Fibroblast of skin of left quadriceps (primary cell): ENCODE data around the gene MMEL1.
"Not testable (repeated sequence)": the region's sequence is repeated elsewhere in the genome, so short reads cannot be mapped to it uniquely, and the experiment has no call there.

Experiments used
- DNase-seq, 2 experiments: peaks; one replicate each; pipeline ENCODE4 v3.0.0-alpha.2; 2013; ENCODE audit warnings: low read depth in 2 of 2

The MMEL1 gene, protein sequence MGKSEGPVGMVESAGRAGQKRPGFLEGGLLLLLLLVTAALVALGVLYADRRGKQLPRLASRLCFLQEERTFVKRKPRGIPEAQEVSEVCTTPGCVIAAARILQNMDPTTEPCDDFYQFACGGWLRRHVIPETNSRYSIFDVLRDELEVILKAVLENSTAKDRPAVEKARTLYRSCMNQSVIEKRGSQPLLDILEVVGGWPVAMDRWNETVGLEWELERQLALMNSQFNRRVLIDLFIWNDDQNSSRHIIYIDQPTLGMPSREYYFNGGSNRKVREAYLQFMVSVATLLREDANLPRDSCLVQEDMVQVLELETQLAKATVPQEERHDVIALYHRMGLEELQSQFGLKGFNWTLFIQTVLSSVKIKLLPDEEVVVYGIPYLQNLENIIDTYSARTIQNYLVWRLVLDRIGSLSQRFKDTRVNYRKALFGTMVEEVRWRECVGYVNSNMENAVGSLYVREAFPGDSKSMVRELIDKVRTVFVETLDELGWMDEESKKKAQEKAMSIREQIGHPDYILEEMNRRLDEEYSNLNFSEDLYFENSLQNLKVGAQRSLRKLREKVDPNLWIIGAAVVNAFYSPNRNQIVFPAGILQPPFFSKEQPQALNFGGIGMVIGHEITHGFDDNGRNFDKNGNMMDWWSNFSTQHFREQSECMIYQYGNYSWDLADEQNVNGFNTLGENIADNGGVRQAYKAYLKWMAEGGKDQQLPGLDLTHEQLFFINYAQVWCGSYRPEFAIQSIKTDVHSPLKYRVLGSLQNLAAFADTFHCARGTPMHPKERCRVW

DNA sequence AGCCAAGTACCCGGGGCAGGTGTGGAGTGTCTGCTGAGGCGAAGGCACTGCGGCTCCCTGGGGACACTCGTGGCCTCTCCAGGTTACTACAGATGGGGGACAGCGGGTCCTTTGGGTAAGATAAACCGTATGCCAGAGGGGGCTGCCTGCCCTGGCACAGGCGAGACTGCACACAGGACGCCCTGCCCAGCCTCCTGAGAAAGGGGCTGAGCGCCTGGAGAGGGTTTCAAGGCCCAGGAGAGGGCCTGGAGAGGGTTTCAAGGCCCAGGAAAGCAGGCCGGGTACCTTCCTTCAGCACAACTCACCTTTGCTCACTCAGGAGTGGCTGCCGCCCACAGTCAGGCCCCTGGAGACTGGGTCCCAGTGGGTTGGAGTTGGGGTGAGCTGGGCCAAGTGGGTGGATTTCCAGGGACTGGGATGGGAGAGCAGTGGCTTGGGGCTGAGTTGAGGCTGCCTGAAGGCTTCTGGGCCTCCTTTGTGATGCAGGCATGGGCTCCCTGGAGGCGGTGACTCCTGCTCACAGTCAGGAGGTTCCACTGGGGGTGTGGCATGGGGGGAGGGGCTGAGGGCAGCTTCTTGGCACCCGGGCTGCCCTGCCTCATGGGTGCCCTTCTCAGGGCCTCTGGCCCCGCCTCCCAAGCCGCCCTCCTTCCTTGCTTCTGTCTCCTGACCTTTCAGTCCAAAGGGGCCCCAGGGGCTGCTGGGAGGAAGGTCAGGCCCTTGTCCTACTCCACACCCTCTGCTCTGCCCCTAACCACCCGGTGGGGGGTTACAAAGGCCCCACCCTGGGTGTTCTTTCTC lies at the start of gene MMEL1:
Gene MMEL1 (minus strand): TSS at position 456 of the 801 bp plus-strand sequence. CDS start 3,532 bp downstream, outside the sequence.
- DNase-seq = no peak

DNA sequence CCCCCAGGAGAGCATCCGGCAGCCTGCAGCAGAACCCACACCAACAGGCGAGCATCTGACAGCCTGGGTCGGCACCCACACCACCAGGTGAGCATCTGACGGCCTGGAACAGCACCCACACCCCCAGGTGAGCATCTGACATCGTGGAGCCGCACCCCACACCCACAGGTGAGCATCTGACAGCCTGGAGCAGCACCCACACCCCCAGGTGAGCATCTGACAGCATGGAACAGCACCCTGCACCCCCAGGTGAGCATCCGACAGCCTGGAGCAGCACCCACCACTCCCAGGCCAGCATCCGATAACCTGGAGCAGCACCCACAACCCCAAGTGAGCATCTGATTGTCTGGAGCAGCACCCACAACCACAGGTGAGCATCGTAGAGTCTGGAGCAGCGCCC lies 43.9 kb upstream of the MMEL1 start:
- not testable (repeated sequence) for DNase-seq

DNA sequence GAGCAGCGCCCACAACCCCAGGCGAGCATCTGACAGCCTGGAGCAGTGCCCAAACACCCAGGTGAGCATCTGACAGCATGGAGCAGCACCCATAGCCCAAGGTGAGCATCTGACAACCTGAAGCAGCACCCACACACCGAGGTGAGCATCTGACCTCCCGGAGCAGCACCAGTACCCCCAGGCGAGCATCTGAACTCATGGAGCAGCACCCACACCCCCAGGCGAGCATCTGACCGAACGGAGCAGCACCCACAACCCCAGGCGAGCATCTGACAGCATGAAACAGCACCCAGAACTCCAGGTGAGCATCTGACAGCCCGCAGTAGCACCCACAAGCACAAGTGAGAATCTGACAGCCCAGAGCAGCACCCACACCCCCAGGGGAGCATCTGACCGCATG lies 38.8 kb upstream of the MMEL1 start:
- not testable (repeated sequence) for DNase-seq

DNA sequence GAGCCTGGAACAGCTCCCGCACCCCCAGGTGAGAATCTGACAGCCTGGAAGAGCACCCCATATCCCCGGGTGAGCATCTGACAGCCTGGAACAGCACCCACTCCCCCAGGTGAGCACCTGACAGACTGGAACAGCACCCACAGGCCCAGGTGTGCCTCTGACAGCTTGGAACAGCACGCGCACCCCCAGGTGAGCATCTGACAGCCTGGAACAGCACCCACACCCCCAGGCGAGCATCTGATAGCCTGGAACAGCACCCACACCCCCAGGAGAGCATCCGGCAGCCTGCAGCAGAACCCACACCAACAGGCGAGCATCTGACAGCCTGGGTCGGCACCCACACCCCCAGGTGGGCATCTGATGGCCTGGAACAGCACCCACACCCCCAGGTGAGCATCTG lies 27.0 kb upstream of the MMEL1 start:
- not testable (repeated sequence) for DNase-seq

DNA sequence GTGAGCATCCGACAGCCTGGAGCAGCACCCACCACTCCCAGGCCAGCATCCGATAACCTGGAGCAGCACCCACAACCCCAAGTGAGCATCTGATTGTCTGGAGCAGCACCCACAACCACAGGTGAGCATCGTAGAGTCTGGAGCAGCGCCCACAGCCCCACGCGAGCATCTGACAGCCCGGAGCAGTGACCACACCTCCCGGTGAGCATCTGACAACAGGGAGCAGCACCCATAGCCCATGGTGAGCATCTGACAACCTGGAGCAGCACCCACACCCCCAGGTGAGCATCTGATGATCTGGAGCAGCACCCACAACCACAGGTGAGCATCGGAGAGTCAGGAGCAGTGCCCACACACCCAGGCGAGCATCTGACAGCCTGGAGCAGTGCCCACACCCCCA lies 25.1 kb upstream of the MMEL1 start:
- not testable (repeated sequence) for DNase-seq

DNA sequence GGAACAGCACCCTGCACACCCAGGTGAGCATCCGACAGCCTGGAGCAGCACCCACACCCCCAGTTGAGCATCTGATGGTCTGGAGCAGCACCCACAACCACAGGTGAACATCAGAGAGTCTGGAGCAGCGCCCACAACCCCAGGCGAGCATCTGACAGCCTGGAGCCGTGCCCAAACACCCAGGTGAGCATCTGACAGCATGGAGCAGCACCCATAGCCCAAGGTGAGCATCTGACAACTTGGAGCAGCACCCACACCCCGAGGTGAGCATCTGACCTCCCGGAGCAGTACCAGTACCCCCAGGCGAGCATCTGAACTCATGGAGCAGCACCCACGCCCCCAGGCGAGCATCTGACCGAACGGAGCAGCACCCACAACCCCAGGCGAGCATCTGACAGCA lies 24.3 kb upstream of the MMEL1 start:
- not testable (repeated sequence) for DNase-seq

DNA sequence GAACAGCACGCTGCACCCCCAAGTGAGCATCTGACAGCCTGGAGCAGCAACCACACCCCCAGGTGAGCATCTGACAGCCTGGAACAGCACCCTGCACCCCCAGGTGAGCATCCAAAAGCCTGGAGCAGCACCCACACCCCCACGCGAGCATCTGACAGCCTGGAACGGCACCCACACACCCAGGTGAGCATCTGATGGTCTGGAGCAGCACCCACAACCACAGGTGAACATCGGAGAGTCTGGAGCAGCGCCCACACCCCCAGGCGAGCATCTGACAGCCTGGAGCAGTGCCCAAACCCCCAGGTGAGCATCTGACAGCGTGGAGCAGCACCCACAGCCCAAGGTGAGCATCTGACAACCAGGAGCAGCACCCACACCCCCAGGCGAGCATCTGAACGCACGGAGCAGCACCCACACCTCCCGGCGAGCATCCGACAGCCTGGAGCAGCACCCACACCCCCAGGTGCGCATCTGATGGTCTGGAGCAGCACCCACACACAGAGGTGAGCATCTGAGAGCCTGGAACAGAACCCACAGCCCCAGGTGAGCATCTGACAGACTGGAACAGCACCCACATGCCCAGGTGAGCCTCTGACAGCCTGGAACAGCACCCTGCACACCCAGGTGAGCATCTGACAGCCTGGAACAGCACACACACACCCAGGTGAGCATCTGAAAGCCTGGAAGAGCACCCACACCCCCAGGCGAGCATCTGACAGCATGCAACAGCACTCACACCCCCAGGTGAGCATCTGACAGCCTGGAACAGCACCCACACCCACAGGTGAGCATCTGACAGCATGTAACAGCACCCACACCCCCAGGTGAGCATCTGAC lies 23.0 kb upstream of the MMEL1 start:
- not testable (repeated sequence) for DNase-seq

DNA sequence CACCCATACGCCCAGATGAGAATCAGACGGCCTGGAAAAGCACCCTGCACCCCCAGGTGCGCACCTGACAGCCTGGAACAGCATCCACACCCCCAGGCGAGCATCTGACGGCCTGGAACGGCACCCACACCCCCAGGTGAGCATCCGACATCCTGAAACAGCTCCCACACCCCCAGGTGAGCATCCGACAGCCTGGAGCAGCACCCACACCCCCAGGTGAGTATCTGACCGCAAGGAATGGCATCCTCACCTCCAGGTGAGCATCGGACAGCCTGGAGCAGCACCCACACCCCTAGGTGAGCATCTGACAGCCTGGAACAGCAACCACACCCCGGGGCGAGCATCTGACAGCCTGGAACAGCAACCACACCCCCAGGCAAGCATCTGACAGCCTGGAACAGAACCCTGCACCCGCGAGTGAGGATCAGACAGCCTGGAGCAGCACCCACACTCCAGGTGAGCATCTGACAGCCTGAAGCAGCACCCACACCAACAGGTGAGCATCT lies 21.7 kb upstream of the MMEL1 start:
- DNase-seq = not testable (repeated sequence)

DNA sequence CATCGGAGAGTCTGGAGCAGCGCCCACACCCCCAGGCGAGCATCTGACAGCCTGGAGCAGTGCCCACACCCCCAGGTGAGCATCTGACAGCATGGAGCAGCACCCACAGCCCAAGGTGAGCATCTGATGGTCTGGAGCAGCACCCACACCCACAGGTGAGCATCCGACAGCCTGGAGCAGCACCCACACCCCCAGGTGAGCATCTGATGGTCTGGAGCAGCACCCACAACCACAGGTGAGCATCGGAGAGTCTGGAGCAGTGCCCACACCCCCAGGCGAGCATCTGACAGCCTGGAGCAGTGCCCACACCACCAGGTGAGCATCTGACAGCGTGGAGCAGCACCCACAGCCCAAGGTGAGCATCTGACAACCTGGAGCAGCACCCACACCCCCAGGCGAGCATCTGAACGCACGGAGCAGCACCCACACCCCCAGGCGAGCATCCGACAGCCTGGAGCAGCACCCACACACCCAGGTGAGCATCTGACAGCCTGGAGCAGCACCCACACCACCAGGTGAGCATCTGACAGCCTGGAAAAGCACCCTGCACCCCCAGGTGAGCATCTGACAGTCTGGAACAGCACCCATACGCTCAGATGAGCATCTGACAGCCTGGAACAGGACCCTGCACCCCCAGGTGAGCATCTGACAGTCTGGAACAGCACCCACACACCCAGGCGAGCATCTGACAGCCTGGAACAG lies 21.1 kb upstream of the MMEL1 start:
- DNase-seq = not testable (repeated sequence)

DNA sequence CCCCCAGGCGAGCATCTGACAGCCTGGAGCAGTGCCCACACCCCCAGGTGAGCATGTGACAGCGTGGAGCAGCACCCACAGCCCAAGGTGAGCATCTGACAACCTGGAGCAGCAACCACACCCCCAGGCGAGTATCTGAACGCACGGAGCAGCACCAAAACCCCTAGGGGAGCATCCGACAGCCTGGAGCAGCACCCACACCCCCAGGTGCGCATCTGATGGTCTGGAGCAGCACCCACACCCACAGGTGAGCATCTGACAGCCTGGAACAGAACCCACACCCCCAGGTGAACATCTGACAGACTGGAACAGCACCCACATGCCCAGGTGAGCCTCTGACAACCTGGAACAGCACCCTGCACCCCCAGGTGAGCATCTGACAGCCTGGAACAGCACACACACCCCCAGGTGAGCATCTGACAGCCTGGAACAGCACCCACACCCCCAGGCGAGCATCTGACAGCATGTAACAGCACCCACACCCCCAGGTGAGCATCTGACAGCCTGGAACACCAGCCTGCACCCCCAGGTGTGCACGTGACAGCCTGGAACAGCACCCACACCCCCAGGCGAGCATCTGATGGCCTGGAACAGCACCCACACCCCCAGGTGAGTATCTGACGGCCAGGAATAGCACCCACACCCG lies 20.2 kb upstream of the MMEL1 start:
- not testable (repeated sequence) for DNase-seq

DNA sequence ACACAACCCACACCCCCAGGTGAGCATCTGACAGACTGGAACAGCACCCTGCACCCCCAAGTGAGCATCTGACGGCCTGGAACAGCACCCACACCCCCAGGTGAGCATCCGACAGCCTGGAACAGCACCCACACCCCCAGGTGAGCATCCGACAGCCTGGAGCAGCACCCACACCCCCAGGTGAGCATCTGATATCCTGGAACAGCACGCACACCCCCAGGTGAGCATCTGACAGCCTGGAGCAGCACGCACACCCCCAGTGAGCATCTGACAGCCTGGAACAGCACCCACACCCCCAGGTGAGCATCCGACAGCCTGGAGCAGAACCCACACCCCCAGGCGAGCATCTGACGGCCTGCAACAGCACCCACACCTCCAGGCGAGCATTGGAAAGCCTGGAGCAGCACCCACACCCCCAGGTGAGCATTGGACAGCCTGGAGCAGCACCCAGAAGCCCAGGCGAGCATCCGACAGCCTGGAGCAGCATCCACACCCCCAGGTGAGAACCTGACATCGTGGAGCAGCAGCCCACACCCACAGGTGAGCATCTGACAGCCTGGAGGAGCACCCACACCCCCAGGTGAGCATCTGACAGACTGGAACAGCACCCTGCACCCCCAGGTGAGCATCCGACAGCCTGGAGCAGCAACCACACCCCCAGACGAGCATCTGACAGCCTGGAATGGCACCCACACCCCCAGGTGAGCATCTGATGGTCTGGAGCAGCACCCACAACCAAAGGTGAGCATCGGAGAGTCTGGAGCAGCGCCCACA lies 19.5 kb upstream of the MMEL1 start:
- not testable (repeated sequence) for DNase-seq

DNA sequence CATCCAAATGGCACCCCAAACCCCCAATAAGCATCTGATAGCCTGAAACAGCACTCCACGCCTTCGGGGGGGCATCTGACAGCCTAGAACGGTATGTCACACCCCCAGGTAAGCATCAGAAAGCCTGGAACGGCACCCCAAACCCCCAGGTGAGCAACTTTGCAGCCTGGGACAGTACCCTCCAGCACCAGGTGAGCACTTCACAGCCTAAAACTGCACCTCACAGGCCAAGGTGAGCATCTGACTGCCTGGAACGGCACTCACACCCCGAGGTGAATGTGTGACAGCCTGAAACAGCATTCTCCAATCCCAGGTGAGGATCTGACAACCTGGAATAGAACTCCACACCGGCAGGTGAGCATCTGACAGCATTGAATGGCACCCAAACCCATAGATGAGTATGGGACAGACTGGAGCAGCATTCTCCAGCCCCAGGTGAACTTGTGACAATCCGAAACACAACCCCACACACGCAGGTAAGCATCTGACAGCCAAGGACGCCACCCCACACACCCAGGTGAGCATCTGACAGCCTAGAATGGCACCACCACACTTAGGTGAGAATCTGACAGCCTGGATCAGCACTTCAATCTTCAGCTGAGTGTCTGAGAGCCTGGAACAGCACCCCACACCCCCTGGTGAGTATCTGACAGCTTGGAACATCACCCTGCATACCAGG lies 18.3 kb upstream of the MMEL1 start:
- no peak for DNase-seq

DNA sequence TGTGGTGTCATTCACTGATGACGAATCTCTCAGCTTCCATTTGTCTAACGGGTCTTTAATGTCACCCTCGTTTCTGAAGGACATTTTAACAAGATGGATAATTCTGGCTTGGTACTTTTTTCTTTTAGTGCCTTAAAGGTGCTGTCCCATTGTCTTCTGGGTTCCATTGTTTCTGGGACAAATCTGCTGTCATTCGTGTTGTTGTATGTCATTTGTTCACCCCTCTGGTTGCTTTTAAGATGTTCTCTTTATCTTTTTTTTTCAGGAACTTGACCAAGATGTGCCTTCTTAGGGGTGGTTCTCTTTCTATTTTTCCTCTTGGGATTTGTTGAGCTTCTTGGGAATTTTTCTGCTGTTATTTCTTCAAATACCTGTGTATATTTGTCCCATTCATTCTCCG lies 14.0 kb upstream of the MMEL1 start:
- DNase-seq = no peak

DNA sequence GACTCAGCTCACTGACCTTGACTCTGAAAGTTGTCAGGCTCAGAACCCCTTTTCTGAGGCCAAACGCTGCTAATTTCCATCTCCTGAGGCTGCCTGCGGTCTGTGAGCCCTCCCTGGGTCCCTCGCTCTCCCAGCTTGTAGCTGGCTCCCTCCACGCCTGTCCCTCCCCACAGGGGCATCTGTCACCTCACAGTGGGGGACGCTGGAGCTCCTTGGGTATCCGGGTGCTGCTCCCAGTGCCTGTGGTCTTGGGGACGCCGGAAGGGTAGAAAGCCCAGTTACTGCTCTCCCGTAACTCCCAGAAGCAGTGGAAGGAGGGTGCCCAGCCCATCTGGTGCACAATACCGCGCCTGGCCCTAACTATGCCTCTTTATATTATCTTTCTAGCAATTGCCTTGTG lies 13.0 kb upstream of the MMEL1 start:
- DNase-seq = no peak

DNA sequence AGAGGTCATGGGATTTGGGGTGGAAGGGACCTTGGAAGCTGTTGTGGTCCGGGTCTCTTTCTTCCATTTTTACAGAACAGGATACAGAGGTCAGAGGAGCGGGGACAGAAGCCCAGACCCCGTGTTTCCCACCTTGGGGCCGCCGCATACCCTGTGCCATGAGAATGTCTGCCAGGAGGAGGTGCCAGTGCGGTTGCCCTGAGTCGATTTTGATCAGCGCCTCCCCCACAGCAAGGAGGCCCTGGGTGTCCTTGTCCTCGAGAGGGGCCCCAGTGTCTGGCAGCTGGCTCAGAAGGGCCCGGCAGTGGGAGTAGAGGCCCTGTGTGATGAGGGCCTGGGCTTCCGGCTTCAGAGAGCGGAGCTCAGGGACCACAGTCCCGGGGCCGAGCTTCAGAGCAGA lies 12.3 kb upstream of the MMEL1 start:
- no peak for DNase-seq

DNA sequence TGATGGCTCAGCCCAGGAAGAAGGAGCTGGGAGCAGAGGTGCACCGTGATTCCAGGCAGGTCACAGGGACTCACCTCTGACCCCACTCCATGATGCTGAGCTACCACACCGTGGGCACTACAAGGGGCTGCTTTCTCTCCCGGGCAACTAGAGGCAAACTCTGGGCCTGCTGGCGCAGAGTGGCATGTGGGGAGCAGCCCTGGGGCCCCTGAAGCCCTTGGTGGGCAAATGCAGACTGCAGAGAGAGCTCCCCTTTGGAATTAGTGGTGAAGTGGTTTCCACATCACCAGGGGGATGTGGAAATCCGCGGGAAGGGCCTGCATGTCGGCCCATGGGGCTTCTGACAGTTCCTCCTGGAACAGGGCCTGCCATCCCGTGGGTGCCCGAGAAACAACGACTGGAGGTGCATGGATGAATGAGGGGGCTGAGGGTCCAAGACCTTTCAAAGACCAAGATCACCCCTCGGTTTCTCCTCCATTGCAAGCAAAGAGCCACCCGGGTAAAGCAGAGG lies 11.8 kb upstream of the MMEL1 start:
- no peak for DNase-seq

DNA sequence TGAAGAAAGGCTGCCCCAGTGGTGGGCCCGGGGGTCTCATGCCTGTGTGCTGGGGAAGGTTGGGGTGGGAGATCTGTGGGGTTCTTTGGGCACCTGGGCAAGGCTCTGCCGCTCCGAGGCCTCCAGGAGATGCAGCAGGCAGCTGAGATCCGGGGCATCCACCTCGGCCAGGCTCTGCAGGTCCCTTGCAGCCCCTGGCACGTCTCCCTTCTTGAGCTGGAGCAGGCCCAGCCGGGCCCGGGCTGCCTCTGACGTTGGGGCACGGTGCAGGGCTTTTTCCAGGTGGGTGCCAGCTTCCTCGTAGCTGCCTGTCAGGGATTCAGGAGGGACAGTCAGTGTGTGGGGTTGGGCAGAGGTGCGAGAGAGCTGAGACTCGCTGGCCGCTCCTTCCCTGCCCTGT lies 11.4 kb upstream of the MMEL1 start:
- no peak for DNase-seq

DNA sequence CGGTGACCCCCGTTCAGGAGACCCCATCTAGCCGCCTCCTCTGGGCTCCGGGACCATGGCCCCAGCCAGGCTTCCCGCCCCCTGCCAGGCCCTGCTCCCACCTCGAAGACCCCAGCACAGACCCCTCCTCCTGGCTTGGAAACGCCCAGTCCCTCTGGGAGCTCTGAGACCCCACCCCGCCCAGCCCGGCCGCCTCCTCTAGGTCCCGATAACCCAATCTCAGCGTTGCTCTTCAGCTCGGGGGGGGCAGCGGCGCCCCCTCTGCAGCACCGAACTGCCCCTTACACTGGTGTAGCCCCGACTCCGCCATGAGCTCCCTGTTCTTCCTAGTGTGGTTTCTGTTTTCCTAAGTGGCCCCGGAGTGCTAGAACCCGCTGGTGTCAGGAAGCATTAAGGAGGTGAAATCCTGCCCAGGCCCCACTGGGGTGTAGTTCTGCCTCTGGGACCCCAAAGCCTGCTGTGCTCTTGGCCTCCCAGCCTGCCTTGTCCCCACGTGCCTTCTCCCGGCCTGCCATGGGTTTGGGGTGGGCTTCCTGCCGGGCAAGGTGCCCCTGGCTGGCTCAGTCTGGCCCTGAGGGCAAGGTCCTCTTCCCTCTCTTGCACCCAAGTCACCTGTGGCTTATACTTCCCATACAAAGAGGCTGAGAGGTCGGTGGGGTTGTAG lies 10.7 kb upstream of the MMEL1 start:
- DNase-seq = no peak
